ENCODE results near the gene ST6GALNAC3.

The ST6GALNAC3 gene

GRCh38 chr1:76477156-76477555 is 402.6 kb downstream of the ST6GALNAC3 start:
- H3K9ac ChIP-seq (ENCODE audit: low read length): no peak overlapping the region
- H3K9me3 ChIP-seq (replicated peaks; ENCODE audit: insufficient read depth, low read length): no peaks in the 10 kb centered on the region
- no peaks in the 10 kb centered on the region for H3K4me1 ChIP-seq (ENCODE audit: low read length)
- no peaks in the 10 kb centered on the region for H4K20me1 ChIP-seq (ENCODE audit: insufficient read depth, low read length)
- DNase-seq: no peak
- H3K27ac ChIP-seq (ENCODE audit: low read length): no peak overlapping the region
- no peaks in the 10 kb centered on the region for H3F3A ChIP-seq (ENCODE audit: insufficient read depth, low read length)
- no peak overlapping the region for H3K4me3 ChIP-seq (ENCODE audit: low read length)
- no peak for TF ChIP-seq EZH2 (optimal IDR thresholded peaks at IDR 0.05; ENCODE audit: low read depth, low read length)
- TF ChIP-seq EZH2phosphoT487 (IDR thresholded peaks at IDR 0.05; ENCODE audit: low read length): no peak
- TF ChIP-seq, protein P1, sequence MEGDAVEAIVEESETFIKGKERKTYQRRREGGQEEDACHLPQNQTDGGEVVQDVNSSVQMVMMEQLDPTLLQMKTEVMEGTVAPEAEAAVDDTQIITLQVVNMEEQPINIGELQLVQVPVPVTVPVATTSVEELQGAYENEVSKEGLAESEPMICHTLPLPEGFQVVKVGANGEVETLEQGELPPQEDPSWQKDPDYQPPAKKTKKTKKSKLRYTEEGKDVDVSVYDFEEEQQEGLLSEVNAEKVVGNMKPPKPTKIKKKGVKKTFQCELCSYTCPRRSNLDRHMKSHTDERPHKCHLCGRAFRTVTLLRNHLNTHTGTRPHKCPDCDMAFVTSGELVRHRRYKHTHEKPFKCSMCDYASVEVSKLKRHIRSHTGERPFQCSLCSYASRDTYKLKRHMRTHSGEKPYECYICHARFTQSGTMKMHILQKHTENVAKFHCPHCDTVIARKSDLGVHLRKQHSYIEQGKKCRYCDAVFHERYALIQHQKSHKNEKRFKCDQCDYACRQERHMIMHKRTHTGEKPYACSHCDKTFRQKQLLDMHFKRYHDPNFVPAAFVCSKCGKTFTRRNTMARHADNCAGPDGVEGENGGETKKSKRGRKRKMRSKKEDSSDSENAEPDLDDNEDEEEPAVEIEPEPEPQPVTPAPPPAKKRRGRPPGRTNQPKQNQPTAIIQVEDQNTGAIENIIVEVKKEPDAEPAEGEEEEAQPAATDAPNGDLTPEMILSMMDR (IDR thresholded peaks at IDR 0.05; ENCODE audit: low read length): no peak
- no peaks in the 10 kb centered on the region for H3K27me3 ChIP-seq (replicated peaks; ENCODE audit: insufficient read depth, low read length)
- no peaks in the 10 kb centered on the region for H3K9me2 ChIP-seq (replicated peaks; ENCODE audit: insufficient read depth, low read length)
- H3K36me3 ChIP-seq (replicated peaks; ENCODE audit: insufficient read depth, low read length): no peaks in the 10 kb centered on the region
- no peak overlapping the region for H2AFZ ChIP-seq (ENCODE audit: low read length)
- H3K4me2 ChIP-seq (ENCODE audit: low read depth, low read length): no peak overlapping the region
- H3K79me2 ChIP-seq (ENCODE audit: low read length): no peaks in the 10 kb centered on the region

DNA sequence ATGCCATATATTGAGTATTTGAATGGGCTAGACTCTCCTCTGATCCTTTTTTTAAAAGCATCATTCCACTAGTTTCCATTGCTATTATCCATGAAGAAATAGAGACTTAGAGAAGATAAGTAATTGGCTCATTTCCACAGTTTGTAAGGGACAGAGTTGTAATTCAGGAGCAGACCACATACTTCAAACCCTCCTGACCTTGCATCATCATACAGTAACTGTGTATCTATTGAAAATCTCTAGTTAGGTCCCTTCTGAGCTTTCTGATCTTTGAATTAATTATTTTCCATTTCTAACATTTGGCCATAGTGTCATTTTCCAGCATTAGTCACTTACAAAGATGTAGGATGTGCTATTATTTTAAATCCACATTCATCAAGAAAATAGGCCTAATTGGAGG is 406.3 kb downstream of the ST6GALNAC3 start:
- no peaks in the 10 kb centered on the region for H3K79me2 ChIP-seq (ENCODE audit: low read length)
- H4K20me1 ChIP-seq (ENCODE audit: insufficient read depth, low read length): no peaks in the 10 kb centered on the region
- no peak for DNase-seq
- no peaks in the 10 kb centered on the region for H3F3A ChIP-seq (ENCODE audit: insufficient read depth, low read length)
- no peaks in the 10 kb centered on the region for H3K27me3 ChIP-seq (replicated peaks; ENCODE audit: insufficient read depth, low read length)
- no peaks in the 10 kb centered on the region for H3K4me1 ChIP-seq (ENCODE audit: low read length)
- TF ChIP-seq, protein P1 (IDR thresholded peaks at IDR 0.05; ENCODE audit: low read length): no peak
- TF ChIP-seq EZH2phosphoT487 (IDR thresholded peaks at IDR 0.05; ENCODE audit: low read length) (no peak), EZH2 (optimal IDR thresholded peaks at IDR 0.05; ENCODE audit: low read depth, low read length) (no peak)
- no peaks in the 10 kb centered on the region for H3K9me3 ChIP-seq (replicated peaks; ENCODE audit: insufficient read depth, low read length)
- H2AFZ ChIP-seq (ENCODE audit: low read length): no peak overlapping the region
- H3K4me3 ChIP-seq (ENCODE audit: low read length): no peak overlapping the region
- H3K9ac ChIP-seq (ENCODE audit: low read length): no peak overlapping the region
- H3K4me2 ChIP-seq (ENCODE audit: low read depth, low read length): no peak overlapping the region
- H3K27ac ChIP-seq (ENCODE audit: low read length): no peak overlapping the region
- no peaks in the 10 kb centered on the region for H3K9me2 ChIP-seq (replicated peaks; ENCODE audit: insufficient read depth, low read length)
- H3K36me3 ChIP-seq (replicated peaks; ENCODE audit: insufficient read depth, low read length): no peaks in the 10 kb centered on the region

DNA sequence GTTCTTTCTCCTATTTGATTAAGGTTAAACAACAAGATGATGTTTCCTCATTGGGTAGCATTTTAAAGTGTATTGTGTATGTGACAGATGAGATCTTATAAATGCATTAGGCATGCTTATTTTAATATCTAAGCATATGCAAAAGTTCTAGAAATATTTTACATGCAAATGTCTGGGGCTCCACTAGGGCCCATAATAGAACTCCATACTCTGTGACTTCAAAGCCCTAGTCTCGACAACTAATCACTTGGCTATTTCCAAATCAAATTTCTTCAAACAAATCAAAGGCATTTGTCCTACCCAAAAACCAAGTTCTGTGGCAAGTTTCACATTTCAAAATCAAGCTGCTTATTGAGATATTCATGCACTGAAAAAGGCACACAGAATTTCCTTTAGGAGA is 407.1 kb downstream of the ST6GALNAC3 start:
- Histone ChIP-seq H3K9me2 (replicated peaks; ENCODE audit: insufficient read depth, low read length) (no peaks in the 10 kb centered on the region), H3K79me2 (ENCODE audit: low read length) (no peaks in the 10 kb centered on the region), H3K27ac (ENCODE audit: low read length) (no peak overlapping the region), H3K4me2 (ENCODE audit: low read depth, low read length) (no peak overlapping the region), H3F3A (ENCODE audit: insufficient read depth, low read length) (no peaks in the 10 kb centered on the region), H3K9me3 (replicated peaks; ENCODE audit: insufficient read depth, low read length) (no peaks in the 10 kb centered on the region), H3K9ac (ENCODE audit: low read length) (no peak overlapping the region), H3K4me3 (ENCODE audit: low read length) (no peak overlapping the region), H3K4me1 (ENCODE audit: low read length) (no peaks in the 10 kb centered on the region), H3K36me3 (replicated peaks; ENCODE audit: insufficient read depth, low read length) (no peaks in the 10 kb centered on the region), H4K20me1 (ENCODE audit: insufficient read depth, low read length) (no peaks in the 10 kb centered on the region), H2AFZ (ENCODE audit: low read length) (no peak overlapping the region), H3K27me3 (replicated peaks; ENCODE audit: insufficient read depth, low read length) (no peaks in the 10 kb centered on the region)
- TF ChIP-seq EZH2 (optimal IDR thresholded peaks at IDR 0.05; ENCODE audit: low read depth, low read length): no peak
- no peak for TF ChIP-seq EZH2phosphoT487 (IDR thresholded peaks at IDR 0.05; ENCODE audit: low read length)
- TF ChIP-seq, protein P1 (IDR thresholded peaks at IDR 0.05; ENCODE audit: low read length): no peak
- DNase-seq: no peak

Data from MM.1S (cell line).